Measurements from ENCODE around the gene MGAT5. TPM values are rescaled to one million over a fixed set of nuclear protein-coding genes. Genes with fewer than 3 reads are reported as not detected.

MGAT5 gene
- total RNA-seq, 1 donor from 2014 or later: 98.7 TPM

- no peak for DNase-seq
- no peaks in the 10 kb centered on the region for H3K9me3 ChIP-seq (replicated peaks)
- no peak overlapping the region for H3K4me3 ChIP-seq
- H3K27ac ChIP-seq (replicated peaks): no peak overlapping the region
- H3K4me1 ChIP-seq: no peaks in the 10 kb centered on the region
- intact Hi-C loops (cut with micrococcal nuclease): no loop called here
- TF ChIP-seq, protein P1, sequence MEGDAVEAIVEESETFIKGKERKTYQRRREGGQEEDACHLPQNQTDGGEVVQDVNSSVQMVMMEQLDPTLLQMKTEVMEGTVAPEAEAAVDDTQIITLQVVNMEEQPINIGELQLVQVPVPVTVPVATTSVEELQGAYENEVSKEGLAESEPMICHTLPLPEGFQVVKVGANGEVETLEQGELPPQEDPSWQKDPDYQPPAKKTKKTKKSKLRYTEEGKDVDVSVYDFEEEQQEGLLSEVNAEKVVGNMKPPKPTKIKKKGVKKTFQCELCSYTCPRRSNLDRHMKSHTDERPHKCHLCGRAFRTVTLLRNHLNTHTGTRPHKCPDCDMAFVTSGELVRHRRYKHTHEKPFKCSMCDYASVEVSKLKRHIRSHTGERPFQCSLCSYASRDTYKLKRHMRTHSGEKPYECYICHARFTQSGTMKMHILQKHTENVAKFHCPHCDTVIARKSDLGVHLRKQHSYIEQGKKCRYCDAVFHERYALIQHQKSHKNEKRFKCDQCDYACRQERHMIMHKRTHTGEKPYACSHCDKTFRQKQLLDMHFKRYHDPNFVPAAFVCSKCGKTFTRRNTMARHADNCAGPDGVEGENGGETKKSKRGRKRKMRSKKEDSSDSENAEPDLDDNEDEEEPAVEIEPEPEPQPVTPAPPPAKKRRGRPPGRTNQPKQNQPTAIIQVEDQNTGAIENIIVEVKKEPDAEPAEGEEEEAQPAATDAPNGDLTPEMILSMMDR (IDR thresholded peaks at IDR 0.05; ENCODE audit: borderline replicate concordance): no peak
- H3K27me3 ChIP-seq (ENCODE audit: low read depth): no peaks in the 10 kb centered on the region
- H3K36me3 ChIP-seq: no peaks in the 10 kb centered on the region
These were observed 228.4 kb downstream of the MGAT5 start for GRCh38 chr2:134482131-134482723.

DNA sequence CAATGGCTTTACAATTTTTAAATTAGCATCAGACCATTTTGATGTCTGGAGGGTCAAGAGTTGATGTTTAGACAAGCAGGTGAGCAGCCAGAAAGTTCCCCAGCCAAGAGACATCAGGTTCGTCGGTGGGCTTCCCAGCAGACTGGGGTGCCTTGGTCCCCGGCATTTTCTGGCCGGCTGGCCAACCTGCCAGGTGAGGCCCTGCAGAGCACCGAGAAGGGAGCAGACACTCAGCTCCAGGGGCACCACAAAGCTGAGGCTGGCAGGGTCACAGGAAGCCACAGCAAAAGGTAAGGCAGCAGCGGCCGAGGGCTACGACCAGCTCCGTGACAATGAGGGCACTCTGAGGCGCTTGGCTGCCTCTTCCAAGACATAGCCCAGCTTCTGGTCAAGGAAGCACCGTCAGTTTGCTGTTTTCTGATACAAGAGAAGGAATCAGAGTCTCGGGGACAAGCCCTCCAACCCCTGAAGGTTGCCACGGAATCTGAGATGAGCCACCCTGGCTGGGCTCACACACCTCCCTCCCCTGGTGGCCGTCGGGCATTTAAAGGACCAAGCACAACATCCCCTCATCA, 229.0 kb downstream of the MGAT5 start:
- intact Hi-C loops (cut with micrococcal nuclease): no loop called here
- no peaks in the 10 kb centered on the region for H3K4me1 ChIP-seq

GRCh38 chr2:134489732-134490384, 236.0 kb downstream of the MGAT5 start:
- H3K27me3 ChIP-seq (ENCODE audit: low read depth): no peaks in the 10 kb centered on the region
- no peaks in the 10 kb centered on the region for H3K9me3 ChIP-seq (replicated peaks)
- no peak overlapping the region for H3K4me3 ChIP-seq
- TF ChIP-seq, protein P1 (IDR thresholded peaks at IDR 0.05; ENCODE audit: borderline replicate concordance): no peak
- peaks cover 24% of the 10 kb centered on the region for H3K4me1 ChIP-seq
- H3K27ac ChIP-seq (replicated peaks): no peak overlapping the region
- no peaks in the 10 kb centered on the region for H3K36me3 ChIP-seq
- intact Hi-C loops (cut with micrococcal nuclease): no loop called here
- no peak for DNase-seq

More for the DNA sequence above, 229.0 kb downstream of the MGAT5 start:
- Histone ChIP-seq H3K9me3 (replicated peaks) (no peaks in the 10 kb centered on the region), H3K27me3 (ENCODE audit: low read depth) (no peaks in the 10 kb centered on the region), H3K36me3 (no peaks in the 10 kb centered on the region), H3K27ac (replicated peaks) (no peak overlapping the region), H3K4me3 (no peak overlapping the region)
- DNase-seq: no peak
- TF ChIP-seq, protein P1 (IDR thresholded peaks at IDR 0.05; ENCODE audit: borderline replicate concordance): no peak

DNA sequence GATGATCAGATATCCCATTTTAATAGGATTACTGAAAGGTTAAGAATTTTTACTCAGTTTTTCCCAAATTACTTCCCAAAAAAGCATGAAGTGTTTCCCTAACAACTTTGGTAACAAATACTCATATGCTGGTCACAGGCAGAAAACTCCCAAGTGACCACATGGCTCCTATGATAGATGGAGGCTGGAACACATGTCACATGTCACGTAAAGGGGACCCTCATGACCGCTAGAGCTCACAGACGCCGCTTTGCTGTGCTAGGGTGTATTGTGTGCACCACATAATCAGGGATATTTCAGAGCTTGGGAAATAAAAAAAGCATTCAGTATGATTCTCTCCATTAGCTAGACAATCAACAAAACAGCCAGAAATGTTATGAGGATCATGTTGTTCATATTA, 236.7 kb downstream of the MGAT5 start:
- TF ChIP-seq, protein P1 (IDR thresholded peaks at IDR 0.05; ENCODE audit: borderline replicate concordance): no peak
- Histone ChIP-seq H3K27ac (replicated peaks) (no peak overlapping the region), H3K36me3 (no peaks in the 10 kb centered on the region), H3K27me3 (ENCODE audit: low read depth) (no peaks in the 10 kb centered on the region), H3K4me3 (no peak overlapping the region), H3K4me1 (peaks cover 24% of the 10 kb centered on the region), H3K9me3 (replicated peaks) (no peaks in the 10 kb centered on the region)
- no peak for DNase-seq
- intact Hi-C loops (cut with micrococcal nuclease): no loop called here

DNA sequence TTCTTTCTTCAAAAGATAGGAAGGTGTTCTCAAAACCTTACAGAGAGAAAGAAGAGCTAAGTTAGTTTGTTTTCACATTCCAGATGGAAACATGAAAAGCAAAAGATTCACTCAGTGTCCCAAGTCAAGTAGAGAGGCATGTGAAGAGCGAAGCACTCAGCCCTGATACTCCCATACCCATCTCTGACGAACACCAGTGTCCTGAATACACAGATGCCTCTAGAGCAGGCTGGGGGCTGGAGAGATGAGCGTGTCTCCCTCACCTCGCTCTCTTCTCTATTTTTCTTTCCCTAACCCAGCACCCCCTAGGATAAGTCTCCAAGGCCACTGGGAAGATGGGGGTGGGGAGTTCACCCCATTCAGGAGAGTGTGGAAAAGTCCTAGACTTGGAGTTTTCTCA, 237.2 kb downstream of the MGAT5 start:
- DNase-seq: no peak
- no peaks in the 10 kb centered on the region for H3K27me3 ChIP-seq (ENCODE audit: low read depth)
- TF ChIP-seq, protein P1 (IDR thresholded peaks at IDR 0.05; ENCODE audit: borderline replicate concordance): no peak
- H3K36me3 ChIP-seq: no peaks in the 10 kb centered on the region
- peaks cover 24% of the 10 kb centered on the region for H3K4me1 ChIP-seq
- no peak overlapping the region for H3K4me3 ChIP-seq
- no peak overlapping the region for H3K27ac ChIP-seq (replicated peaks)
- intact Hi-C loops (cut with micrococcal nuclease): no loop called here
- no peaks in the 10 kb centered on the region for H3K9me3 ChIP-seq (replicated peaks)

Measured in left ventricle myocardium inferior (tissue), 1 donor.